Iris pigment epithelial cell (primary cell): ENCODE results near the gene TAC3.

Experiments used
- DNase-seq: peaks from one replicate; pipeline ENCODE4 v3.0.0-alpha.2; 2011; ENCODE audit warnings: low read depth

TAC3 gene

DNA sequence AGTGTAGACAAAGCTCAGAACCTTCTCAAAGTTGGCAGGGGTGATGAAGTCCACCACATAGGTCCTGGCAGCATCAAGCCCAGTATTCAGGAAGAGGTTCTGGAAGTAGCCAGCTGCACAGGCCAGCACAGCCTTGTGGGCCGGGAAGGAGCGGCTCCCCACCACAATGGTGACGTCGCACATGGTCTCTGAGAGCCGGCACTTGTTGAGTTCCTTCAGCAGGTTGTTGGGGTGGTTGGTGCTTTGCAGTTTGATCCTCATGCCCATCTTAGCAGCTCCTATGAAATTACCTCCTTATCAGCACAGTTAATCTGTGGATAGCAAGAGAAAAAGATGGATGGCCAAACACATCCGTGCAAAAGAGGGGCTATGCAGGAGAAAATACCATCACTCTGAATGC, 11.7 kb downstream of the TAC3 start:
- no peak for DNase-seq

DNA sequence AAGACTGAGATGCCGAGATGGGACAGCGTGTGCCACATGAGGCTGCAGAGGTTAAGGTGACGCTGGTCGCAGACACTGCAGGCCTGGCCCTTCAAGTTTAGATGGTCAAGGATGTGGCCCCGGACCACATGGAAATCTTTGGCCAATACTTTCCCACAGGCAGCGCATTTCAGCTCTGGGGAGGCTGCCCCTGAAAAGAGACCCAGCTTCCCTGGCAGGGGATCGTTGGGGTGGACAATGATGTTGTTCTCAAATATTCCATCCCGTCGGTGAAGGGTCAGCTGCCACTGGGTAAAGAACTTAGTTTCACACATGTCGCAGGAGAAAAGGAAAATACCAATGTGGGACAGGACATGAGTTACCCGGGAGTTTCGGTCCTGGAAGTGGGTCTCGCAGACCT, 12.9 kb downstream of the TAC3 start:
- no peak for DNase-seq

DNA sequence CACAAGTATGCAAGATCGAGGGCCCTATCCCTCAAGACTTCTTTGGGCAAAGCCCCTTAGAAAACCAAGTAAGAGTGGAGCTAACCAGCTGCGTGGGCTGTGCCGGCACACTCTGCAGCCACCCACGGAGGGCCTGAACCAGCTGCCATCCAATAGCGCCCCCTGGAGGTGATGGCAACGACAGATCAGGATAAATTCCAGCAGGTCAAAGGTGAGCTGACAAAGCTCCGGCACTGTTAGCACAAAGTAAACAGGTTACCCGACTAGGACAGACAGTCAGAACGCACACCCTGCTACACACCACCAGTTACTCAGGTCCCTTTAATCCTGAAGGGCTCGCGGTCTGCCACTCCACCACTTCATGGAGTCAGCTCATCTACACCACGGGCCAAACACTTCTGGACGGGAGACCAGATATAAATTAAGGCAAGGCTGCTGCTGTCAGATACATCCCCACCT, 14.9 kb downstream of the TAC3 start:
- peak; percentile 64 for DNase-seq

DNA sequence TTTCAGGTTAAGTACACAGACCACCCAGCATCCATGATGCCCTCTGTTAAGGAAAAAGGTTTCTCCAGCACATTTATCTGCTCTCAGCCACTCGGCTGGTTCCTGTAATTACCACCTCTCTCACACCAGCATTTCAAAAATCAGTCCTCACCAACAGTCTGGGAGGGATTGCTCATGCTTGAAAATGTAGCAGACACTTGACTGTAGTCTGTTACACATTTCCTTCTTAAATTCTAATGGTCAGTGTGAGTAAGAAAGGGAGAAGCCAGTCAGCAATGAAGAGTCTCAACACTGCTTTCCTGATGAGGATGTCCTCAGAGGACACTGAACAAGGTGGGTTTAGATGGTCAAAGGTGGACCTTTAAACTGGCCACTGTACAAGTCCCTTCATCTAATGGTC, 15.9 kb downstream of the TAC3 start:
- DNase-seq = no peak

DNA sequence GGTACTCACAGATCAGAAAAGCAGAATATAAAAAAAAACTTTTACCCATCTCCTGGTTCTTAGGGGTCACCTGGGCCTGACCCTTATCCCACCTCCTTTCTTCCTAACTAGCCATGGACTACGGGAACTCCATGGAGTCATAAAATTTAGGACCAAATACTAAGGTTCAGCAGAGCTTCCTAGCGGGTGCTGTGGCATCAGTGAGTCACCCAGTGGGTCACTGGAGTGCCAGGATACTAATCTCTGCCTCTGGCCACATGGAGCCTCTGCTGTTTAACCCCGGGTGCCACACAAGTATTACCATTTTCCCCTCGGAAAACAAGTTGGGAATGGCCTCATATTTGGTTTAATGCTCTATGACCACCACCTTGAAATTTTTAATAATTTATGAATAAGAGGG, 16.9 kb downstream of the TAC3 start:
- no peak for DNase-seq

DNA sequence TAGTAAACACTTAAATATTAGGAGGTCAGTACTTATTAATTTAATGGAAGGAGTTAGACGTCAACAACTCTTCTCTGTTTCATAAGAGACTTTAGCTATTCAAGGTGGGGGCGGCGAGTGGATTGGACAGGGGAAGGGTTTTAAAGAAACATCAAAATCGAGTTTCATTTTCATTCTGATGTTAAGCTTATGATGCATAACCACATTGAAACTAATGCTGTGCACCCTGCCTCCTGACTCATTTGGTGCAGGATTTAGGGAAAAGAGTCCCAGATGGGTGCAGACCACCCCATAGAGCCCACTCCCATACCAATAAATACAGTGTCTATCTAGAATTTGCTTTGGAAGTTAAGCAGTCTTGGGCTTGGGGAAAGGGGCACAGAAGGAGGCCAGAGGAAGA, 17.3 kb downstream of the TAC3 start:
- DNase-seq = peak; percentile 22

DNA sequence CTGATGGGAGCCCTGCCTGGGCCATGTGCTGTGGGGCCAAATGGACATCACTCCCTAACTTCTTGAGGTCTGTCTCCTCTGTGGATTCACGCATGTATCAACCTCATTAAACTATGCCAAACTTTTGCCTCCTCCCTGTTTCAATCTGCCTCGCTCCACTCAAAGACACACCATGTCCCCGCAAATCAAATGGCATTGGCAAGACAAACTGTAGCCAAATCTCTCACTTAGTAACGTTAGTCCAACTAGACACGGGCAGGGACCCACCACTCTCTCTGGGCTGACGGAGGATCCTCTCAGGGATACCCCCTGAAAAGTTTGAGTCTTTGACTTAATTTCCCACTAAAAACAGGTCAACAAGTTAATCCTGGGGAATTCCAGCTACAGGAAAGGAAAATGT, 18.0 kb downstream of the TAC3 start:
- no peak for DNase-seq

DNA sequence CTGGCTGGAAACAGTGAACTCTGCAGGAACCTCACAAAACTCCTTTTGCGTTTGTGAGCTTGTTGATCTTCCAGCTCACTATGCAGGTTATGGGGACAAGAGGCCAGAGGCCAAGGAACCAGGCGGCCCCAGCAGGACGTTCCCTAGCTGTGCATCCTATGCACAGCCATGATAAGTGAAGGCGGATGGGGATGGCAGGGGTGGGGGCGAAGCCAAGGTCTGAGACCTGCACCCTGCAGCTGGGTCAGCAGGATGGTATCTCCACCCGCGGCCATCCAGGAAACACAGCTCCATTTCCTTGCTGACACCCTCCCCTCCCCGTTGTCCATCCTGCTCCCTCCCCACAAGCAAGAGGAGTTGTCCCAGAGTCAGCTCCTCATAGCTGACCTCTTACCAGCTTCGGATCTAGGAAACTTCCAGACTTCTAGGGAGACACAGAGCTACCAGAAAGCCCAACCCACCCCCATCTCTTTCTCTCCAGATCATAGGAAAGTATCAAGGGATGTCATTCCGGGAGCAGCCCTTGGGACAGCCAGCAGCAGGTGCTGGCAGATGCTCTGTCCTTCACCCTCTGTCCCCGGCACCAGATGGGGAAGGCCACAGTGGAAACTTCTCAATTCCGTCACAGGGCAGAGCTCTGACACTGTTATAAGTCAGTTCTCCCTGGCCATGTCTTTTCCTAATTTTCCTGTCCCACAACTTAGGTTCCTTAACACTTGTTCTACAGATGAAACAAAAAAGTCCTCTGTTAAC, 19.4 kb downstream of the TAC3 start:
- DNase-seq = no peak

DNA sequence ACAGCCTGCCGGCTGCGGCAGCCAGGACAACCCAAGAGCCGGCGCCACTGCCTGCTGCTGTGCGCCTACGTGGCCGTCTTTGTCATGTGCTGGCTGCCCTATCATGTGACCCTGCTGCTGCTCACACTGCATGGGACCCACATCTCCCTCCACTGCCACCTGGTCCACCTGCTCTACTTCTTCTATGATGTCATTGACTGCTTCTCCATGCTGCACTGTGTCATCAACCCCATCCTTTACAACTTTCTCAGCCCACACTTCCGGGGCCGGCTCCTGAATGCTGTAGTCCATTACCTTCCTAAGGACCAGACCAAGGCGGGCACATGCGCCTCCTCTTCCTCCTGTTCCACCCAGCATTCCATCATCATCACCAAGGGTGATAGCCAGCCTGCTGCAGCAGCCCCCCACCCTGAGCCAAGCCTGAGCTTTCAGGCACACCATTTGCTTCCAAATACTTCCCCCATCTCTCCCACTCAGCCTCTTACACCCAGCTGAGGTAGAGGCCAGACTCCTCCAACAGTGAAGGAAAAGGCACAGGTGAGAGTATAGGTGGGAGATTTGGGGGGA, 20.3 kb downstream of the TAC3 start:
- DNase-seq = no peak

DNA sequence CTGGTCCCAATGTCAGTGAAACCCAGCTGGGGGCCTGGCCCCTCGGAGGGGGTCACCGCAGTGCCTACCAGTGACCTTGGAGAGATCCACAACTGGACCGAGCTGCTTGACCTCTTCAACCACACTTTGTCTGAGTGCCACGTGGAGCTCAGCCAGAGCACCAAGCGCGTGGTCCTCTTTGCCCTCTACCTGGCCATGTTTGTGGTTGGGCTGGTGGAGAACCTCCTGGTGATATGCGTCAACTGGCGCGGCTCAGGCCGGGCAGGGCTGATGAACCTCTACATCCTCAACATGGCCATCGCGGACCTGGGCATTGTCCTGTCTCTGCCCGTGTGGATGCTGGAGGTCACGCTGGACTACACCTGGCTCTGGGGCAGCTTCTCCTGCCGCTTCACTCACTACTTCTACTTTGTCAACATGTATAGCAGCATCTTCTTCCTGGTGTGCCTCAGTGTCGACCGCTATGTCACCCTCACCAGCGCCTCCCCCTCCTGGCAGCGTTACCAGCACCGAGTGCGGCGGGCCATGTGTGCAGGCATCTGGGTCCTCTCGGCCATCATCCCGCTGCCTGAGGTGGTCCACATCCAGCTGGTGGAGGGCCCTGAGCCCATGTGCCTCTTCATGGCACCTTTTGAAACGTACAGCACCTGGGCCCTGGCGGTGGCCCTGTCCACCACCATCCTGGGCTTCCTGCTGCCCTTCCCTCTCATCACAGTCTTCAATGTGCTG, 21.0 kb downstream of the TAC3 start:
- DNase-seq = no peak

DNA sequence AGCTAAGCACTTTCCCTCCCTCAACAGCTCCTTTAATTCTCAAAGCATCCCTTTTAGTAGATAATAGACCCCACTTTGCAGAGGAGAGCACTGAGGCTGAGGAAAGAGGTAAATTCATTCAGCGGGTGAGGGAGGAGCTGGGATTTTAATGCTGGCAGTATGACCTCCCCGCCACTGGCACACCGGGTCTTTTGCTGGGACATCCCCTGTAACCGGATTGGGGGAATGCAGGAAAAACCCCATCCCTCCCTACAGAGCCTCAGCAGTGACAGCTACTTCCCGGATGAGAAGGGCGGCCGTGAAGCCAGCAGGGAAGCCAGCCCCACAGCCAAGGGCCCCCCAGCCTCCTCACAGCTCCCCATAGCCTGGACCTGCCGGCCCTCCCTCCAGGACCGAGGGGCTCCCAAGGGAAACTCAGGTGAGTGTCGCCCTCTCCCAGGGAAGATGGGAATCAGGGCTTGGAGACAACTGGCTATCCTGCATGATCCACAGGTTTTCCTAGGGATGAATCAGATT, 22.0 kb downstream of the TAC3 start:
- no peak for DNase-seq

DNA sequence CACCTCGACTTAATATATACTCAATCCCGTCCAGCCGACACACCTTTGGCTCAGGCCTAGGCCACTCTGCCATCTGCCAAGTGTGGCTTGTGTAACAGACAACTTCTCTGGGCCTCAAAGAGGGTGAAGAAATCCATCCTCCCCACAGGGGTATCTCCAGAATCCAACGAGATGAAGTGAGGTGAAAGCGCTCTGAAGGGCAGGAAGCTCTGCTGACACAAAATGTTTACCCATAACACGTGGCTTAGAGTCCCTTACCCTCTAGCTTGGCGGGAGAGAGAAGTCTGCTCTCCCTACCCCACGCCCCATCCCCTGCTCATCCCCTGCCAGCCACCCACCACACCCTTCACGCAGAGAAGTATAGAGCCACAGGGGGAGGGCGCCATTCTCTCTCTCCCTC, 23.0 kb downstream of the TAC3 start:
- DNase-seq = no peak

DNA sequence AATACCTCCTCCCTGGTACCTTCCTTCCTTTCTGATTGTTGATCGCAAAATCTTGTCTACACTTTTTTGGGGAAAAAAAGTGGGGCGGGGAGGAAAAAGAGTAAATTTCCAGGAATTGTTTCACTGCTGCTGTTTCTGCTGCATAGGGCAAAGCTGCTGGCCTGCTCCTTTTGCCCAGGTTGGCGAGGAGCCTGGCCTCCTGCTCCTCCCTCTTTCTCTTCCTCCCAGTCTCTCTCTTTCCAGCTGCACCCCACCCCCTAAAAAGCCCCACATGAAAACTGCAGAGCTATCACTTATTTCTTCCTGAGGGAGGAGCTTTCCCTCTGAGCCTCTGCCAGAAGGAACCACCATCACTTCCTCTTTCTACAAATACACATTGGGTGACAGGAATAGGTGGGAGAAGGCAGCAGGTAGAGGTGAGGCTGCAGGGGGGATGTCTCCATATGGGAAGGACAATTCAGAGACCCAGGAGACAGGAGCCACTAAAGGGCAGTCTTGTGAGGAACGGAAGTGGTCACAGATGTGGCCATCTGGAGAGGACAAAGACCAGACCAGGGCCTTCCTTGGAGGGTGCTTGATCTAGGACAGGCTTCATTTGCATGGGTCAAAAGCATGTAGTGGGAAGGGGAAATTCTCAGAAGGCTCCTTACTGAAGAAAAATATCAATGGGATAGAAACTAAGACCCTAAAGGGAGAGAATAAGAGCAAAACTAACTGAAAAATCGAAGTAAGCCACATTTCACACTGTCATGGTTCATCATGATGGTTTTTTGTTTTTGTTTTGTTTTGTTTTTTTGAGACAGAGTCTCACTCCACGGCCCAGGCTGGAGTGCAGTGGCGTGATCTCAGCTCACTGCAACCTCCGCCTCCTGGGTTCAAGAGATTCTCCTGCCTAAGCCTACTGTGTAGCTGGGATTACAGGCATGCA, 24.7 kb downstream of the TAC3 start:
- DNase-seq = no peak

DNA sequence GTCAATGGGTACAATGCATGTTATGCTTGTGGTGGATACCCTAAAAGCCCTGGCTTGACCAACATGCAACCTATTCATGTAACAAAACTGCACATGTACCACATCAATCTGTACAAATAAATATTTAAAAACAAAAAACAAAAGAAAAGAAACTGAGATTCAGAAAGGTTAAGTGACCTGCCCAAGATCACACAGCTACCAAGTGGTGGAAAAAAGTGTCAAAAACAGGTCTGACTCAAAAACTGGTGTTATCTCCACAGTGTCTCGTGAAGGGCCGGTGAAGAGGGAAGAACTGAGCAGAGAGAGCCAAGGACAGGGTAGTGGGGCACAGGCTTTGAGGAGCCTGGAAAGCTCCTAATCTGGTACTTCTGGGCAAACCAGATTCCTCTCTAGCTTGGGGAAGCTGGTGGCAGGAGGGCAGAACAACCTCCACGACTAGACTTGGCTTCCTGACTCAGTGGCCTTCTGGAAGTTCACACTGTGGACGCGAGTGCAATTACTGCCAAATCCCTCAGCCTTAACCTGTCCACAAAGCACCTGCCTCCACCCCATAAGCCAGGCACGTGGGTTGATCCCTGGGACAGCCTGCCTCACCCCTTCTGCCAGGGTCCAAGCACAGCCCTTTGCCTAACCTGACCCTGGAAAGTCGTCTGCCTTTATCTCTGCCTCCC, 25.5 kb downstream of the TAC3 start:
- no peak for DNase-seq

DNA sequence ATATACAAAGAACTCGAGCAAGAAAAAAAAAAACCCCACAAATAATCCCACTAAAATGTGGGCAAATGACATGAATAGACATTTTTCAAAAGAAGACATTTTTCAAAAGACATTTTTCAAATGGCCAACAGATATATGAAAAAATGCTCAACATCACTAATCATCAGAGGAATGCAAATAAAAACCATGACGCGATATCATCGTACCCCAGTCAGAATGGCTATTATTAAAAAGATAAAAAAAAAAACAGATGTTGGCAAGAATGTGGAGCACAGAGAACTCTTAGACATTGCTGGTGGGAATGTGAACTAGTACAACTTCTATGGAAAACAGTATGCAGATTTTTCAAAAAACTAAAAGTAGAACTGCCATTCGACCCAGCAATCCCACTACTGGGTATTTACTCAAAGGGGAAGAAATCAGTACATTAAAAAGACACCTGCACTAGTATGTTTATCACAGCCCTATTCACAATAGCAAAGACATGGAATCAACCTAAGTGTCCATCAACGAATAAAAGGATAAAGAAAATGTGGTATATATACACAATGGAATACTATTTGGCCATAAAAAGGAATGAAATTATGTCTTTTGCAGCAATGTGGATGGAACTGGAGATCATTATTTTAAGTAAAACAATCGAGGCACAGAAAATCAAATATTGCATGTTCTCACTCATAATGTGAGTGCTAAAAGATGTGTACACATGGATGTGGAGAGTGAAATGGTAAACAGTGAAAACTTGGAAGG, 26.3 kb downstream of the TAC3 start:
- no peak for DNase-seq

DNA sequence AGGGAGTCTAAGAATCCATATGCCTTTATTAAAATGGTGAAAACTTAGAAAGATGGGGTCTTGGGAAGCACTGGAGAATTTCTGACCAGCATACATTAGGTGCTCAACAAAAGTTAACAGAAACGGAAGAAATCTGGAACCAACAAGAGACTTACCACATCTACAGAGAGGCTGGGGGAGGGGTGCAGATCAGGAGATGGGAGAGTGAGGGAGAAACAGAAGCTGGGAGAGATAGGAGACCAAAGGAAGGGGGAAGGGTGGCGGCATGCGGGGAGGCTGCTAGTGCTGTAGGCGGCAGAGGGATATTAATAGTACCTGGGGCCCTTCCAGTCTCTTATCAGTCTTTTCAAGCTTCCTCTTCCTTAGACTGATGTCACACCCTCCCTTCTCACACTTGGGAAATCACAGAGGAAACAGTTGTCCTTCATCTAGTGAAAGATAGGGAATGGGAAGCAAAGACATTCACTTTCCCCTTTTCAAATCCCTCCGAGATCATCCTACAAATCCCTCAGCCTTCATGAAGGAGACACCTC, 28.1 kb downstream of the TAC3 start:
- no peak for DNase-seq

DNA sequence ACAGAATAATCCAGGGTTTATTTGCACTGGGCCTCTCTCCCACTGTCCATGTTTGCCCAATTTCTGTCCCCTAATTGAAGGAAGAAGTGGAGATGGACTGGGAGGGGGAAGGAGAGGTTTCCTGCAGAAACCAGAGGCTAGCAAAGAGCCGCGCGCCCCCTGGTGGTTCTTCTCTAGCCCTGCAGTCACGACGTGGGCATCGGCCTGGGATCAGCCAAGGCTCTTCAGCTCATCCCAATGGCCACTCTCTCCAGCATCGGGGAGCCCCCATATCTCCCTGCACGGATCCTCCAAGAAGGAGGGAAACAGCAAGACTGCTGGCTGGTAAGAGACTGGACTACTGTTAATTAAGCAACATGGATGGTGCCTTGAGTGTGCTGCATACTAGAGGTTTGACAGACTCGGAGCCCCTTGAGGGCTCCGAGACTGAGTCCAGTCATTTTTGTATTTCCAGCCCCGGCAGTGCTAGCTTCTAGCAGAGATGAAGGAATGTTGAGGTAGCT, 28.7 kb downstream of the TAC3 start:
- DNase-seq = peak; percentile 61

DNA sequence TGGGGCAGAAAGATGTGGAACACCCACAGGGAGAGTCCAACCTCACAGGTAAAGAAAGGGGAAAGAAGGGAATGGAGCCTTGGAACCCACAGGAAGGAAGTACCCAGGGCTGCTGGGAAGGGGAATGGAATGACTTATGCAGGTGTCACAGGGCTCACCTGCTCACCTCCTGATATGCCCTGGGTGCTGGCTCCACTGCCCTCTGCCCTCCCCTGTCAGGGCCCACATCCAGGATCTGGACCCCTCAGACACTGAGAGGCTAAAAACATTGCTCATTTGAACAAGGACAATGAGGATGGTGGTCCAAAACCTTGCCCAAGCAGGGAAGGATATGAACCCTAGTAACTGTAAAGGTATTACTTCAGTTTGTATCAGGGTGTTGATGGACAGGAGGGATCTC, 29.3 kb downstream of the TAC3 start:
- no peak for DNase-seq

DNA sequence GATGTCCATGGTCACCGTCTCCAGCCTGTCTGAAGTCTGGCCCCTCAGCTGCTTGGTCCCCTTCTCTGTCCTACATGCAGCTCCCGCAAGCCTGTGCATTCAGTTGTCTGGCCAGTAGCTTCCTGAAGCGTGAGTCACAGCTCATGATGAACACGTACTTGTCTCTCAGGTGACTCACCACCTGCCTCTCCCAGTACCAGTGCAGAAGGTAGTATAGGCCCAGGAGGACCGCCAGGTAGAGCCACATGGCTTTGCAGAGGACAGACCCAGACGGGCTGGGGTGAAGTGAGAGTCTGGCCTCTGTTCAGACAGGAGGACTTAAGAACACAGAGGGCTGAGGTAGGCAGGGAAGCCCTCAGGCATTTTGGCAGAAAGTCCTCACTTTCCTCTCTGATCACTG, 30.6 kb downstream of the TAC3 start:
- peak; percentile 56 for DNase-seq

DNA sequence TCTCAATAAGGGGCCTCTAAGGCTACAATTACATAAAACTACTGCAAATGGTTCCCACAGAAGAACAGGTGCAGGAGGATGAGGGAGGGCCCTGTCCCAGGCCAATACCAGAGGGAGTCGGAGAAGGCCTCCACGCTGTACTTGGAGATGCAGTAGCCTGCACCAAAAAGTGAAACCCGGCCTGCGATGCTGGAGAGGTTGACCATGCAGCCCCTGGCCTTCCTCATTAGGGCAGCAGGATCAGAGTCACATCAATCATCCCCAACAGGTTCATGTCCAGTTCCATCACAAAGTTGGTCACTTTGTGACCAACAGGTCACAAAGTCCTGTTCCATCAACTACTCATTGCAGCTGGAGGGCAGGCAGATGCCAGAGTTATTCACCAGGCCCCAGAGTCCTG, 32.9 kb downstream of the TAC3 start:
- no peak for DNase-seq
